ENCODE results near the gene SFR1.

SFR1 gene

GRCh38 chr10:104100795-104101194 is 21.2 kb upstream of the SFR1 start:
- TF ChIP-seq, protein P1, sequence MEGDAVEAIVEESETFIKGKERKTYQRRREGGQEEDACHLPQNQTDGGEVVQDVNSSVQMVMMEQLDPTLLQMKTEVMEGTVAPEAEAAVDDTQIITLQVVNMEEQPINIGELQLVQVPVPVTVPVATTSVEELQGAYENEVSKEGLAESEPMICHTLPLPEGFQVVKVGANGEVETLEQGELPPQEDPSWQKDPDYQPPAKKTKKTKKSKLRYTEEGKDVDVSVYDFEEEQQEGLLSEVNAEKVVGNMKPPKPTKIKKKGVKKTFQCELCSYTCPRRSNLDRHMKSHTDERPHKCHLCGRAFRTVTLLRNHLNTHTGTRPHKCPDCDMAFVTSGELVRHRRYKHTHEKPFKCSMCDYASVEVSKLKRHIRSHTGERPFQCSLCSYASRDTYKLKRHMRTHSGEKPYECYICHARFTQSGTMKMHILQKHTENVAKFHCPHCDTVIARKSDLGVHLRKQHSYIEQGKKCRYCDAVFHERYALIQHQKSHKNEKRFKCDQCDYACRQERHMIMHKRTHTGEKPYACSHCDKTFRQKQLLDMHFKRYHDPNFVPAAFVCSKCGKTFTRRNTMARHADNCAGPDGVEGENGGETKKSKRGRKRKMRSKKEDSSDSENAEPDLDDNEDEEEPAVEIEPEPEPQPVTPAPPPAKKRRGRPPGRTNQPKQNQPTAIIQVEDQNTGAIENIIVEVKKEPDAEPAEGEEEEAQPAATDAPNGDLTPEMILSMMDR (IDR thresholded peaks at IDR 0.05; ENCODE audit: control extremely low read depth, extremely low read depth, low read depth, missing control alignments): no peak

DNA sequence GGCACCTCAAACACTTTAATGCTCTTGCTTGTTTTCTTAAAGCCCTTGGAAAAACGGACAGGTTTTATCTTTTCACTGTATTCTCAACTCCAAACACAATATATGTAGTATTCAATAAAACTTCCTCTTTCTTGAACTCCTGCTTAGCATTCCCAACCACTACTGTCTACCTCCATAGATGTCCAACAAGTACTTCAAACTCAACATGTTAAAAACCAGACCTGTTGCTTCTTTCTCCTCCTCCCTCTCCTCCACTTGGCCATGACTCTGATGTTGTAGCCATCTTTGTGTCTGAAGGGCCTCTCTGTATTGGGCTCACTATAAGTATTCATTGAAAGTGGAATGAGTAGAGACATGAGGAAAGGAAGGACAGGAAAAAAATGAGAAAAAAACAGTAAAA is 20.1 kb upstream of the SFR1 start:
- ChIA-PET CTCF (interaction anchor here (2.3 kb wide), 1 partner anchor 20 kb away, joined by 11 read pairs; the partner anchor contains the start of gene SFR1), POLR2A (no interaction called here)
- TF ChIP-seq, protein P1 (IDR thresholded peaks at IDR 0.05; ENCODE audit: control extremely low read depth, extremely low read depth, low read depth, missing control alignments): no peak
- DNase-seq (ENCODE audit: extremely low spot score): no peak

More at GRCh38 chr10:104100795-104101194, 21.2 kb upstream of the SFR1 start:
- POLR2A ChIA-PET: no interaction called here
- CTCF ChIA-PET: interaction anchor here (0.7 to 2.3 kb wide), 4 partner anchors 10 to 28 kb away, joined by 3 to 17 read pairs (median 3); partner anchors contain the start of gene SFR1
- no peak for DNase-seq (ENCODE audit: extremely low spot score)

GRCh38 chr10:104103956-104104355 is 18.0 kb upstream of the SFR1 start:
- ChIA-PET CTCF (interaction anchor here (1.2 to 2.3 kb wide), 3 partner anchors 10 to 20 kb away, joined by 4 to 11 read pairs (median 4); partner anchors contain the start of gene SFR1), POLR2A (no interaction called here)
- TF ChIP-seq, protein P1 (IDR thresholded peaks at IDR 0.05; ENCODE audit: control extremely low read depth, extremely low read depth, low read depth, missing control alignments): no peak
- no peak for DNase-seq (ENCODE audit: extremely low spot score)

DNA sequence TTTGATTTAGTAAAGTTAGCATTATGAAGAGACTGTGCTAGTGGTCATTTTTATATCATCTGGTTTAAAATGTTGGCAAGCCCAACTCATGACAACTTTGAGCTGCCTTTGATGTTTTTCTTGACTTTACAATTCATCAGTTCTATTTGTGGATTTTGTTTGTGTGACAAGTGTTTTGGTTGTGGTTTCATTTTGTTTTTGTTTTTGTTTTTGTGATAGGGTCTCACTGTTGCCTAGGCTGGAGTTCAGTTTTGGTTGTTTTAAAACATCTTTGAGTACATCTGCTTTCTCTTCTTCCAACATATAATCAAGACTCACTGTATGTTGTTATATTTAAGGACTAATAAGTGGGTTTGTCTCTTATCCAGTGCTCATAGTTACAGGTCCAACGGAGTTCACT is 17.6 kb upstream of the SFR1 start:
- CTCF ChIA-PET: interaction anchor here (1.2 to 2.3 kb wide), 2 partner anchors 17 to 19 kb away, joined by 4 to 11 read pairs; partner anchors contain the start of gene SFR1
- TF ChIP-seq, protein P1 (IDR thresholded peaks at IDR 0.05; ENCODE audit: control extremely low read depth, extremely low read depth, low read depth, missing control alignments): no peak
- POLR2A ChIA-PET: no interaction called here
- no peak for DNase-seq (ENCODE audit: extremely low spot score)

GRCh38 chr10:104104926-104105325 is 17.0 kb upstream of the SFR1 start:
- POLR2A ChIA-PET: no interaction called here
- TF ChIP-seq, protein P1 (IDR thresholded peaks at IDR 0.05; ENCODE audit: control extremely low read depth, extremely low read depth, low read depth, missing control alignments): no peak
- DNase-seq (ENCODE audit: extremely low spot score): no peak
- CTCF ChIA-PET: interaction anchor here (1.2 kb wide), 1 partner anchor 19 kb away, joined by 4 read pairs; no protein-coding TSS in a partner anchor

GRCh38 chr10:104109908-104110662 is 11.9 kb upstream of the SFR1 start:
- CTCF ChIA-PET: interaction anchor here (1.2 to 3.7 kb wide), 2 partner anchors 10 to 146 kb away, joined by 3 to 30 read pairs; partner anchors contain the start of gene SFR1
- TF ChIP-seq, protein P1 (IDR thresholded peaks at IDR 0.05; ENCODE audit: control extremely low read depth, extremely low read depth, low read depth, missing control alignments): no peak
- POLR2A ChIA-PET: no interaction called here
- no peak for DNase-seq (ENCODE audit: extremely low spot score)
